AG09309 (cell line): ENCODE measurements around the gene RRP8.
A peak's percentile ranks its signal among the peaks of the same experiment; 100 is the strongest.

Experiments used
- DNase-seq: peaks from one replicate; pipeline ENCODE4 v3.0.0-alpha.2; 2010; ENCODE audit warnings: low read depth
- H3K4me3 ChIP-seq: 2 replicates; pipeline ENCODE4 v1.5.1; 2011; ENCODE audit warnings: mild to moderate bottlenecking, low read depth, low read length, moderate library complexity; ENCODE audit not compliant: control insufficient read depth
- CTCF ChIP-seq: IDR thresholded peaks from 2 replicates; pipeline ENCODE4 v1.5.1; 2011; ENCODE audit warnings: mild to moderate bottlenecking, low read depth, low read length, inconsistent platforms; ENCODE audit not compliant: insufficient read depth, control insufficient read depth; ENCODE audit errors: missing control alignments

Gene RRP8

GRCh38 chr11:6638429-6638828, 35.0 kb upstream of the RRP8 start:
- DNase-seq = no peak
- H3K4me3 ChIP-seq = no peak overlapping the region
- no peak for TF ChIP-seq CTCF

- peak; percentile 83 for DNase-seq
- TF ChIP-seq CTCF = no peak
- H3K4me3 ChIP-seq = no peak overlapping the region
Observed at GRCh38 chr11:6637871-6638270, 34.5 kb upstream of the RRP8 start.

DNA sequence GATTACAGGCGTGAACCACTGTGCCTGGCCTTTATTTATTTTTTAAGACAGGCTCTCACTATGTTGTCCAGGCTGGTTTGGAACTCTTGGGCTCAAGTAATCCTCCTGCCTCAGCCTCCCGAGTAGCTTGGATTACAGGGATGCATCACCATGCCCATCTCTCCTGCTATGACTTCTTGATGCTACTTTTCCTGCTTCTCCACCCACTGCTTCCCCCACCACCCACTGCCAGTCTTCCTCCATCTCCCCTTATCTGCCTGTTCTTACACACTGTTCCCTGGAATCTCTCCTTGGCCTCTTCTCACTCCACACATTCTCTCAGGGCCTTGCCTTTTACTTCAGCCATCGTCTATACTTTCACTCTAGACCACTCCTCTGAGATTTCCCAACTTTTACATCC, 33.1 kb upstream of the RRP8 start:
- TF ChIP-seq CTCF = no peak
- DNase-seq = no peak

DNA sequence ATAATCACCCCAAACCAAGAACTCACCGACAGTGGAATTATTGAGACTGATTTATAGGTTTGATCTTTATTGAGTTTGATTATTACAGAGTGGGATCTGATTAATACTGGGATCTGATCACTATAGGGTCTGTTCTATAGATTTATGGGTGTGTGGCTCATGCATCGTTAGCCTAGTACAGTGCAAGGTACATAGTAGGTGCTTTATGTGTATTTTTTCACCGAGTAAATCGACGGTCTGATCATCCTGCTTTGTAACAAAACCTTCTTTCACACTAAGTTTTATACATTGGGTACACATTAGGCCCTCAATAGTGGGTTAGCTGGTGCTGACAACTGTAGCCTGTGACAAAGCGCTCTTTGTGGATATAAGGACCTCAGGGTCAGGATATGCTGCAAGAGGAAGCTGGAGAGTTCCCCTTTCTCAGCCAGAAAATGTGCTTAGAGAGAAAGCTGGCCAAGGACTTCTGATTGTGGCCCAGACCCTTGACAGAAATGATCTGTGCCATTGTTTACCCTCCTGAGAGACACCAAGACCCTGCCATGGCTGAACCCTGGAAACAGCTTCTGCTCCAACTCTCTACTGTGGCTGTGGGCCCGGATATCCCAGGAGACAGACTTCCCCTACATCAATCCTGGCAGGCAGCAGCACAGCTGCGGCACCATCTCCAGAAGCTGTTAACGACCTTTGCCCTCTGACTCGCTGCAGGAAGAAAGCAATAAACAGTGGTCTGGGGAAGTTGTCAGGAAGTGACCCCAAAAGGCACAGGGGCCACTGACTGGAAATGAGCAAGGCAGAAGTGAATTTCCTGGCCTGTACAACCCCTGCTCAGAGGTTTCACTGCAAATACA, 31.9 kb upstream of the RRP8 start:
- TF ChIP-seq CTCF = no peak
- no peak overlapping the region for H3K4me3 ChIP-seq
- DNase-seq = no peak

More for the DNA sequence above, 33.1 kb upstream of the RRP8 start:
- H3K4me3 ChIP-seq = no peak overlapping the region

GRCh38 chr11:6634534-6634933, 31.1 kb upstream of the RRP8 start:
- no peak for TF ChIP-seq CTCF
- no peak overlapping the region for H3K4me3 ChIP-seq
- no peak for DNase-seq

DNA sequence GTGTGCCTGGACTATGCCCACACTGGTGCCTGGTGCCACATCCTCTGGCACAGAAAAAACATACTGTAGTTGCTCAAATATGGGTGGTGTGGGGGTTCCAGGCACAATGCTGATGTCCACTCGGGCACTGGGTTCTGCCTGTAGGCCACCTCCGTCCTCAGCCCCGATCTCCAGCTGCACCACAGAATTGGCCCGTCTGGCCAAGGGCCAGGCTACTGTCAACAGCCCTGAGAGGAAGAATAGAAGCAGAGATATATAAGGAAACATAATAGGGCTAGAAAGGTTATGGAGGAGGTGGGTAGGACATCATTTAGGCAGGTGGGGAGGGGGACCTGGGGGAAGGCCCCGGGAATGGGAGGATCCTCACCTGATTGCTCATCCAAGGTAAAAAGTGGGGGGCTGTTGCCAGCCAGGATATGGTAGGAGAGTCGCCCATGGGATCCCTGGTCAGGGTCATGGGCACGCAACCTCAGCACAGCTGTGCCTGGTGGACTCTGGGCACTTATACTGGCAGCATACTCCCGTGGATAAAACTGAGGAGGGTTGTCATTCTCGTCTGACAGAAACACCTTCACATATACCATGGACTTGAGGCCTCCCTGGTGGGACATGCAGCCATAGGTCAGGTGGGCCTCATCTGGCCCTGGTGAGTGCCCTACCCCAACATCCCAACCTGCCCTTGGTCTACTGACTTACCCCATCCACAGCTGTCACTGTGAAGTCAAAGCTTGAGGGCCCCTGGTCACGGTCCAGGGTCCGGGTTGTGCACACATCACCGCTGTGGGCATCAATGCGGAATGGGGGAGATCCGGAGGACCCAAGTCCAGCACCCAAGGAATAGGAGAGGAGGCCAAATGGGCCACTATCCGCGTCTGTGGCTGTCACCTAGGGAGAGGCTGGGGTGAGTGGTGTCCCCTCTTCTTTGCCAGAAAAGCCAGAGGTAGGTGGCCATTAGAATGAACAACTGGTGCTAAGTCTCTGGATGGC, 30.3 kb upstream of the RRP8 start:
- TF ChIP-seq CTCF = no peak
- no peak overlapping the region for H3K4me3 ChIP-seq
- no peak for DNase-seq
